Measurements from ENCODE around the gene COL25A1.

DNA sequence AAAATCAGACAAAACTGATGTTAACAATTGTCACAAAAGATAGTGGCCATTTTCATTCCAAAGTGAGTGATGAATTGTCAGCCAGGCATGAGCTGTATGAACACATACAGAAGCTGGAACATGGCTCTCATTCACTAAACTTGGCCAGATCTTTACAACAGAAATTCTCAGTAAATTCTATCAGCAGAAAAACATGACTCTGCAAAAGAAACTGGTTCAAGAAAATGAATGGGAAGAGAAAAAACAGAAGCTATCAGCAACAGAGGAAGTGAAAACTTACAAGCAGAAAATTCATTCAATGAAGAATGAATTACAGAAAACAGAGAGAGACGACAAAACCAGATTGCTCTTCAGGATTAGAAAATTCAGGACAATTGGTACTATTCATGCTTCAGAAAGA, 249.6 kb downstream of the COL25A1 start:
- TF ChIP-seq, protein P1, sequence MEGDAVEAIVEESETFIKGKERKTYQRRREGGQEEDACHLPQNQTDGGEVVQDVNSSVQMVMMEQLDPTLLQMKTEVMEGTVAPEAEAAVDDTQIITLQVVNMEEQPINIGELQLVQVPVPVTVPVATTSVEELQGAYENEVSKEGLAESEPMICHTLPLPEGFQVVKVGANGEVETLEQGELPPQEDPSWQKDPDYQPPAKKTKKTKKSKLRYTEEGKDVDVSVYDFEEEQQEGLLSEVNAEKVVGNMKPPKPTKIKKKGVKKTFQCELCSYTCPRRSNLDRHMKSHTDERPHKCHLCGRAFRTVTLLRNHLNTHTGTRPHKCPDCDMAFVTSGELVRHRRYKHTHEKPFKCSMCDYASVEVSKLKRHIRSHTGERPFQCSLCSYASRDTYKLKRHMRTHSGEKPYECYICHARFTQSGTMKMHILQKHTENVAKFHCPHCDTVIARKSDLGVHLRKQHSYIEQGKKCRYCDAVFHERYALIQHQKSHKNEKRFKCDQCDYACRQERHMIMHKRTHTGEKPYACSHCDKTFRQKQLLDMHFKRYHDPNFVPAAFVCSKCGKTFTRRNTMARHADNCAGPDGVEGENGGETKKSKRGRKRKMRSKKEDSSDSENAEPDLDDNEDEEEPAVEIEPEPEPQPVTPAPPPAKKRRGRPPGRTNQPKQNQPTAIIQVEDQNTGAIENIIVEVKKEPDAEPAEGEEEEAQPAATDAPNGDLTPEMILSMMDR (IDR thresholded peaks at IDR 0.05; ENCODE audit: poor library complexity) = no peak
- TF ChIP-seq EZH2phosphoT487 (IDR thresholded peaks at IDR 0.05; ENCODE audit: low read depth, severe bottlenecking, unreplicated experiment) = no peak

Measured in hepatocyte (in vitro differentiated cells).